ENCODE data around the gene DNAJC3.
"Not testable (repeated sequence)": the region's sequence is repeated elsewhere in the genome, so short reads cannot be mapped to it uniquely, and the experiment has no call there.

DNAJC3 gene

GRCh38 chr13:95676762-95677563 lies at the start of gene DNAJC3:
DNAJC3 (plus strand) TSS chr13:95677139; CDS start chr13:95677256, 117 bp downstream.
- DNase-seq (ENCODE audit: low read depth in 1 of 2, low spot score in 1 of 2): peak; percentile 96 to 98

GRCh38 chr13:95627590-95627989 lies 49.3 kb upstream of the DNAJC3 start:
- no peak for DNase-seq (ENCODE audit: low read depth in 1 of 2, low spot score in 1 of 2)

GRCh38 chr13:95628488-95628887 lies 48.5 kb upstream of the DNAJC3 start:
- no peak for DNase-seq (ENCODE audit: low read depth in 1 of 2, low spot score in 1 of 2)

- DNase-seq (ENCODE audit: low read depth in 1 of 2, low spot score in 1 of 2): no peak
Measured at GRCh38 chr13:95629071-95629470, 47.9 kb upstream of the DNAJC3 start.

- no peak for DNase-seq (ENCODE audit: low read depth in 1 of 2, low spot score in 1 of 2)
Measured at GRCh38 chr13:95630593-95630992, 46.3 kb upstream of the DNAJC3 start.

- no peak for DNase-seq (ENCODE audit: low read depth in 1 of 2, low spot score in 1 of 2)
Measured at GRCh38 chr13:95636853-95637252, 40.1 kb upstream of the DNAJC3 start.

- DNase-seq (ENCODE audit: low read depth in 1 of 2, low spot score in 1 of 2): no peak
Measured at GRCh38 chr13:95641291-95642027, 35.5 kb upstream of the DNAJC3 start.

- no peak for DNase-seq (ENCODE audit: low read depth in 1 of 2, low spot score in 1 of 2)
Measured at GRCh38 chr13:95642028-95642621, 34.8 kb upstream of the DNAJC3 start.

GRCh38 chr13:95642999-95643398 lies 33.9 kb upstream of the DNAJC3 start:
- DNase-seq (ENCODE audit: low read depth in 1 of 2, low spot score in 1 of 2): no peak

GRCh38 chr13:95643571-95643935 lies 33.4 kb upstream of the DNAJC3 start:
- DNase-seq (ENCODE audit: low read depth in 1 of 2, low spot score in 1 of 2): no peak

GRCh38 chr13:95643936-95644598 lies 32.9 kb upstream of the DNAJC3 start:
- no peak for DNase-seq (ENCODE audit: low read depth in 1 of 2, low spot score in 1 of 2)

GRCh38 chr13:95644601-95645052 lies 32.3 kb upstream of the DNAJC3 start, which contains the start of gene DZIP1:
DZIP1 (minus strand) TSS chr13:95644706; CDS start chr13:95642029, 2,677 bp downstream.
- no peak for DNase-seq (ENCODE audit: low read depth in 1 of 2, low spot score in 1 of 2)

GRCh38 chr13:95647321-95647720 lies 29.6 kb upstream of the DNAJC3 start:
- DNase-seq (ENCODE audit: low read depth in 1 of 2, low spot score in 1 of 2): no peak

GRCh38 chr13:95650696-95651095 lies 26.2 kb upstream of the DNAJC3 start:
- no peak for DNase-seq (ENCODE audit: low read depth in 1 of 2, low spot score in 1 of 2)

- no peak for DNase-seq (ENCODE audit: low read depth in 1 of 2, low spot score in 1 of 2)
Measured at GRCh38 chr13:95652244-95652764, 24.6 kb upstream of the DNAJC3 start.

GRCh38 chr13:95652821-95653220 lies 24.1 kb upstream of the DNAJC3 start:
- no peak for DNase-seq (ENCODE audit: low read depth in 1 of 2, low spot score in 1 of 2)

GRCh38 chr13:95656386-95657015 lies 20.4 kb upstream of the DNAJC3 start:
- DNase-seq (ENCODE audit: low read depth in 1 of 2, low spot score in 1 of 2): no peak

GRCh38 chr13:95659500-95659899 lies 17.4 kb upstream of the DNAJC3 start:
- no peak for DNase-seq (ENCODE audit: low read depth in 1 of 2, low spot score in 1 of 2)

GRCh38 chr13:95660981-95661581 lies 15.9 kb upstream of the DNAJC3 start:
- DNase-seq (ENCODE audit: low read depth in 1 of 2, low spot score in 1 of 2): no peak

- not testable (repeated sequence) for DNase-seq (ENCODE audit: low read depth in 1 of 2, low spot score in 1 of 2)
Measured at GRCh38 chr13:95667235-95667634, 9.7 kb upstream of the DNAJC3 start.
